Kidney glomerular epithelial cell (primary cell): Measurements from ENCODE around the gene TLE1.
"Not testable (repeated sequence)": the region's sequence is repeated elsewhere in the genome, so short reads cannot be mapped to it uniquely, and the experiment has no call there.

ENCODE experiments used
- DNase-seq: peaks from one replicate; lab custom pipeline; 2025; lab: John Stamatoyannopoulos, UW

TLE1 gene

GRCh38 chr9:81621785-81622259 is 67.5 kb downstream of the TLE1 start:
- DNase-seq, result no peak

- no peak for DNase-seq
Observed at GRCh38 chr9:81621118-81621517, 68.2 kb downstream of the TLE1 start.

GRCh38 chr9:81620002-81620390 is 69.4 kb downstream of the TLE1 start:
- DNase-seq, result no peak

- DNase-seq, result no peak
Observed at GRCh38 chr9:81619353-81620001, 69.9 kb downstream of the TLE1 start.

- no peak for DNase-seq
Observed at GRCh38 chr9:81618923-81619322, 70.4 kb downstream of the TLE1 start.

GRCh38 chr9:81616141-81616540 is 73.2 kb downstream of the TLE1 start:
- DNase-seq, result no peak

- DNase-seq, result no peak
Observed at GRCh38 chr9:81614335-81614734, 75.0 kb downstream of the TLE1 start.

- DNase-seq, result no peak
Observed at GRCh38 chr9:81613002-81613812, 76.1 kb downstream of the TLE1 start.

- DNase-seq, result no peak
Observed at GRCh38 chr9:81611664-81612063, 77.7 kb downstream of the TLE1 start.

- DNase-seq, result no peak
Observed at GRCh38 chr9:81610740-81611107, 78.6 kb downstream of the TLE1 start.

- DNase-seq, result peak; percentile 95
Observed at GRCh38 chr9:81609782-81610739, 79.3 kb downstream of the TLE1 start.

- no peak for DNase-seq
Observed at GRCh38 chr9:81608289-81608657, 81.1 kb downstream of the TLE1 start.

GRCh38 chr9:81607593-81608288 is 81.6 kb downstream of the TLE1 start:
- DNase-seq, result peak; percentile 60

- DNase-seq, result not testable (repeated sequence)
Observed at GRCh38 chr9:81606261-81606660, 83.1 kb downstream of the TLE1 start.

- no peak for DNase-seq
Observed at GRCh38 chr9:81605170-81605670, 84.1 kb downstream of the TLE1 start.

- DNase-seq, result no peak
Observed at GRCh38 chr9:81604306-81605169, 84.8 kb downstream of the TLE1 start.

- no peak for DNase-seq
Observed at GRCh38 chr9:81602887-81603680, 86.3 kb downstream of the TLE1 start.

GRCh38 chr9:81601639-81602623 is 87.4 kb downstream of the TLE1 start:
- no peak for DNase-seq

GRCh38 chr9:81600631-81601030 is 88.7 kb downstream of the TLE1 start:
- DNase-seq, result no peak
